GM12878 (cell line): ENCODE measurements around the gene FLOT1. TPM values are rescaled to one million over a fixed set of nuclear protein-coding genes. Genes with fewer than 3 reads are reported as not detected.
A peak's percentile ranks its signal among the peaks of the same experiment; 100 is the strongest.

Source experiments
- ATAC-seq: fragments of 200-7000 bp; cut with Tn5 transposase; 3 replicates; pipeline ENCODE4 v1.9.1; 2020; ENCODE audit warnings: mild to moderate bottlenecking, moderate library complexity
- BruUV-seq: library from RNA; stranded (reverse); fragments of 400-500 nt; replicated peaks from 2 replicates; lab custom pipeline; 2021; lab: Mats Ljungman, UMichigan
- CTCF ChIA-PET: fragments of 300-600 bp; sonication (Branson Sonifier 250); formaldehyde crosslinking; extraction: SDS; loops from one replicate; lab custom pipeline; 2021; ENCODE audit warnings: inconsistent platforms; lab: Yijun Ruan, JAX
- POLR2A ChIA-PET: fragments of 350-600 bp; formaldehyde crosslinking; extraction: SDS; loops from one replicate; lab custom pipeline; 2021; ENCODE audit warnings: inconsistent platforms; lab: Charles Lee
- RAD21 ChIA-PET: fragments of 300-600 bp; sonication (Branson Sonifier 250); formaldehyde crosslinking; loops from one replicate; lab custom pipeline; 2023; ENCODE audit warnings: antibody characterized with exemption; ENCODE audit not compliant: unreplicated experiment; lab: Charles Lee
- SMC1A ChIA-PET: fragments of 300-600 bp; sonication (Branson Sonifier 250); formaldehyde crosslinking; loops from one replicate; lab custom pipeline; 2023; ENCODE audit not compliant: unreplicated experiment, uncharacterized antibody; lab: Charles Lee
- DNase-seq: peaks from one replicate; pipeline ENCODE4 v3.0.0-alpha.2; 2011; ENCODE audit warnings: low read depth, low spot score
- FAIRE-seq: peaks from 3 replicates; lab custom pipeline; 2011; peaks lifted over from hg19 to GRCh38; lab: Jason Lieb, UNC
- H2AFZ ChIP-seq: 2 replicates; pipeline ENCODE4 v1.6.0; 2011; ENCODE audit warnings: low read depth, low read length, control low read depth; ENCODE audit not compliant: control insufficient read depth
- H3K27ac ChIP-seq: 2 replicates; pipeline ENCODE4 v1.5.1; 2011; ENCODE audit warnings: control low read depth; ENCODE audit not compliant: control insufficient read depth, insufficient read depth
- H3K27me3 ChIP-seq, 2 experiments: replicated peaks in 1 of 2; 2 replicates each; pipeline versions ENCODE4 v1.6.0 to v1.6.1; 2011; ENCODE audit warnings: low read length in 1 of 2; ENCODE audit not compliant: control insufficient read depth in 2 of 2, insufficient read depth in 2 of 2
- H3K36me3 ChIP-seq, 2 experiments: 2 replicates each; pipeline ENCODE4 v1.5.1; 2011; ENCODE audit warnings: low read length in 1 of 2; ENCODE audit not compliant: control insufficient read depth in 2 of 2, insufficient read depth in 2 of 2
- H3K4me1 ChIP-seq: 2 replicates; pipeline ENCODE4 v1.6.1; 2011; ENCODE audit warnings: mild to moderate bottlenecking, low read length, moderate library complexity, mixed read lengths; ENCODE audit not compliant: control insufficient read depth, insufficient read depth
- H3K4me2 ChIP-seq: 2 replicates; pipeline ENCODE4 v1.6.0; 2011; ENCODE audit warnings: control low read depth; ENCODE audit not compliant: control insufficient read depth, insufficient read depth
- H3K4me3 ChIP-seq: fragments of 200-600 bp; sonication (generic); 2 replicates; pipeline ENCODE4 v1.5.1; 2016
- H3K79me2 ChIP-seq: 2 replicates; pipeline ENCODE4 v1.6.0; 2011; ENCODE audit warnings: low read length; ENCODE audit not compliant: control insufficient read depth, insufficient read depth
- H3K9ac ChIP-seq: 2 replicates; pipeline ENCODE4 v1.8.0; 2011; ENCODE audit warnings: low read length, control low read depth, mixed read lengths; ENCODE audit not compliant: control insufficient read depth, insufficient read depth
- H3K9me3 ChIP-seq: replicated peaks from 3 replicates; pipeline ENCODE4 v1.5.1; 2011; ENCODE audit warnings: mild to moderate bottlenecking, low read length; ENCODE audit not compliant: control insufficient read depth, insufficient read depth
- H4K20me1 ChIP-seq: 2 replicates; pipeline ENCODE4 v1.6.0; 2011; ENCODE audit not compliant: control insufficient read depth, insufficient read depth
- BCL3 ChIP-seq: IDR thresholded peaks from 2 replicates; pipeline ENCODE4 v1.6.1; 2011; ENCODE audit warnings: borderline replicate concordance, low read depth, mild to moderate bottlenecking, moderate library complexity, low read length; ENCODE audit not compliant: insufficient read depth, poor library complexity, severe bottlenecking
- CHD4 ChIP-seq: fragments of 200-600 bp; sonication (generic); IDR thresholded peaks from 2 replicates; pipeline ENCODE4 v1.6.1; 2016; ENCODE audit warnings: mild to moderate bottlenecking
- CREM ChIP-seq: IDR thresholded peaks from 2 replicates; pipeline ENCODE4 v1.6.1; 2014; ENCODE audit warnings: antibody characterized with exemption, low read depth
- CTCF ChIP-seq, 3 experiments: IDR thresholded peaks in 2 of 3; conservative IDR thresholded peaks in 1 of 3; 2 replicates each; pipeline ENCODE4 v1.5.1; 2011; ENCODE audit warnings: low read depth in 3 of 3, low read length in 3 of 3, mild to moderate bottlenecking in 3 of 3, control low read depth in 2 of 3, moderate library complexity in 2 of 3, inconsistent platforms in 1 of 3, mixed read lengths in 1 of 3; ENCODE audit not compliant: control insufficient read depth in 2 of 3, insufficient read depth in 1 of 3; ENCODE audit errors: extremely low read depth in 1 of 3
- FOXM1 ChIP-seq: IDR thresholded peaks from 2 replicates; pipeline ENCODE4 v1.6.1; 2012; ENCODE audit warnings: low read depth, mild to moderate bottlenecking, inconsistent platforms, low read length, moderate library complexity
- MXI1 ChIP-seq: fragments of 150-350 bp; IDR thresholded peaks from 2 replicates; pipeline ENCODE4 v1.6.1; 2011; ENCODE audit warnings: low read depth, mild to moderate bottlenecking, inconsistent platforms, low read length, improper control_type of control experiment
- MYB ChIP-seq: fragments of 150-350 bp; IDR thresholded peaks from 2 replicates; pipeline ENCODE4 v1.6.1; 2014; ENCODE audit warnings: mild to moderate bottlenecking, low read depth, low read length, borderline replicate concordance
- NFIC ChIP-seq: IDR thresholded peaks from 2 replicates; pipeline ENCODE4 v1.6.1; 2012; ENCODE audit warnings: low read depth, mild to moderate bottlenecking, inconsistent platforms, low read length, moderate library complexity
- POLR2A ChIP-seq: IDR thresholded peaks from 2 replicates; pipeline ENCODE4 v1.6.1; 2011; ENCODE audit warnings: low read depth, mild to moderate bottlenecking, low read length
- RFX5 ChIP-seq: IDR thresholded peaks from 2 replicates; pipeline ENCODE4 v1.6.1; 2011; ENCODE audit warnings: low read depth, low read length, improper control_type of control experiment
- TBL1XR1 ChIP-seq: IDR thresholded peaks from 2 replicates; pipeline ENCODE4 v1.6.1; 2012; ENCODE audit warnings: low read depth, low read length, improper control_type of control experiment
- YY1 ChIP-seq: IDR thresholded peaks from 2 replicates; pipeline ENCODE4 v1.6.1; 2011; ENCODE audit warnings: low read depth, mild to moderate bottlenecking, low read length
- ZBTB11 ChIP-seq: fragments of 450-650 bp; formaldehyde crosslinking; IDR thresholded peaks from 2 replicates; pipeline ENCODE4 v1.5.0; 2022; ENCODE audit warnings: mild to moderate bottlenecking, missing genetic modification characterization
- WGBS: methylation state at CpG from one replicate; pipeline ENCODE4 v1.1.6; 2016; ENCODE audit warnings: low lambda C conversion rate; ENCODE audit not compliant: insufficient replicate concordance, insufficient coverage; ENCODE audit errors: missing lambda C conversion rate; 5-methylcytosine and 5-hydroxymethylcytosine counted together
- in situ Hi-C: fragments of 300-500 bp; cut with MboI; formaldehyde crosslinking; loops from 9 replicates; pipeline ENCODE4 v1.14.3; 2018; ENCODE audit warnings: mixed read lengths
- intact Hi-C: fragments of 100-400 bp; cut with micrococcal nuclease; formaldehyde crosslinking; loops from one replicate; pipeline ENCODE4 v1.14.2; 2022; ENCODE audit not compliant: unreplicated experiment
- polyA plus RNA-seq, 11 experiments: library from polyadenylated mRNA; depleted of rRNA in 4 of 11; unstranded in 6 of 11; stranded (reverse) in 5 of 11; fragments of >200 nt; fragmentation: Nextera tagmentation in 4 of 11; fragmentation: Illumina TruSeq in 1 of 11; extraction: Ambion mirVana in 4 of 11; extraction: Trizol in 1 of 11; gene quantifications; 1 replicate in 1 of 11; 2 replicates in 10 of 11; pipeline versions ENCODE4 v1.2.1 to v1.2.3, GENCODE V29; 2011 to 2016; ENCODE audit warnings: inconsistent platforms in 2 of 11, missing spikeins in 2 of 11, low read depth in 1 of 11
- total RNA-seq, 4 experiments: library from RNA; depleted of rRNA in 3 of 4; stranded (reverse); fragments of >200 nt in 3 of 4; fragmentation: Illumina TruSeq in 1 of 4; extraction: Trizol in 1 of 4; gene quantifications; 2 replicates each; pipeline versions ENCODE4 v1.2.1 to v1.2.3, GENCODE V29; 2013 to 2021
- TF ChIP-seq, protein P1 (sequence below): fragments of 450-650 bp; IDR thresholded peaks from 2 replicates; pipeline ENCODE4 v1.6.1; 2017; ENCODE audit warnings: mild to moderate bottlenecking, low read depth, inconsistent platforms; ENCODE audit not compliant: poor library complexity, severe bottlenecking

The FLOT1 gene
- total and polyA plus RNA-seq, 10 of the 15 experiments (the other 5 are each of a cell fraction or from before 2014, with no cell fraction given): 12.3 to 153 (median 112) TPM

DNA sequence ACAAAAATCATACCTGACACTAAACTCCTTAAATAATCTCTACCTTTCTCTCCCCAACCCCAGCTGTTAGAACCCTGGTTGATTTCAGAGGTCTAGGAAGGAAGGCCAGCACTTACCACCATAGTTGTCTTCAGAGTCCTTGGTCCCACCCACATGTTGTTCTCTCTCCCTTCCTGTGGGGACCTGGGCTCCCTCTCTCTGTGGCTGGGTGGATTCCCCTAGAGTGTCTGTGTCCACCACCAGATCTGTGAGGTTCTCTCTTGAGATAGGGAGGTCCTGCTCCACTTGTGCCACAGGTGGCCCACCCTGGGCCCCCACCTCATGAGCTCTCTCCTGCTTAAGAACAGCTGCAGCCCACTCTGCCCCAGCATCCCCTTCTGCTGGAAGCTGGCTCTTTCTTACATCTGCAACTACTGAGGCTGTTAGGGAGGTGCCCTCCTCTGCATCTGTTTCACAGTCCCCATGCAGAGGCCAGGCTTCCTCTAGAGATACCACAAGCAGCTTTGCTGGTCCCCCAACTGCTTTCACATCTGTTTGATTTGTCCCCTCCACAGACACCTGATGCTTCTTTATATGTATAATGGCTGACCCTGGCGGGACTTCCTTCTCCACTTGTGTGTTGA, 30.6 kb downstream of the FLOT1 start:
- no peak overlapping the region; the same call in 1 of the 2 replicates for H3K9ac ChIP-seq
- peak overlapping the region; percentile 45 for H3K4me2 ChIP-seq
- intact Hi-C loops: no loop called here
- ATAC-seq (peak; percentile 79), FAIRE-seq (no peak), DNase-seq (no peak)
- in situ Hi-C loops: no loop called here
- ChIA-PET POLR2A (interaction anchor here (0.5 to 2.9 kb wide), 7 partner anchors 9 to 121 kb away, joined by 4 to 10 read pairs (median 6); partner anchors contain the start of gene NRM), RAD21 (interaction anchor here (0.8 to 1.8 kb wide), 6 partner anchors 10 to 30 kb away, joined by 3 to 7 read pairs (median 4); partner anchors contain the start of gene NRM), SMC1A (interaction anchor here (0.7 to 1.5 kb wide), 10 partner anchors 15 to 38 kb away, joined by 3 to 6 read pairs (median 4); partner anchors contain the start of gene NRM), CTCF (interaction anchor here (0.7 to 2.8 kb wide), 6 partner anchors 10 to 98 kb away, joined by 3 to 18 read pairs (median 6); partner anchors contain the start of gene NRM)
- H4K20me1 ChIP-seq: no peaks in the 10 kb centered on the region
- no peaks in the 10 kb centered on the region for H3K9me3 ChIP-seq
- H3K4me1 ChIP-seq: peaks cover 32% of the 10 kb centered on the region
- peaks cover 7 to 11% of the 10 kb centered on the region in 2 experiments for H3K36me3 ChIP-seq
- peak overlapping the region; percentile 35 for H3K27ac ChIP-seq
- H3K79me2 ChIP-seq: peaks cover 13% of the 10 kb centered on the region
- WGBS: 0% methylated on average over 1 of the region's 1 CpG
- no peaks in the 10 kb centered on the region for H3K27me3 ChIP-seq
- H3K4me3 ChIP-seq: peak overlapping the region; percentile 0; the same call in 1 of the 2 replicates
- no TSS peak for BruUV-seq
- H2AFZ ChIP-seq: no peak overlapping the region
- TF ChIP-seq RFX5 (no peak), POLR2A (no peak), BCL3 (peak; percentile 30), TBL1XR1 (no peak), CTCF (IDR thresholded peaks at IDR 0.05 in 2 of 3, conservative IDR thresholded peaks at IDR 0.05 in 1 of 3; ENCODE audit: control insufficient read depth in 2 of 3, extremely low read depth in 1 of 3, insufficient read depth in 1 of 3, low read depth in 3 of 3, low read length in 3 of 3) (0 out of 6 replicates have a peak, but pooled peaks of 1 of the 3 experiments have one; percentile 9), CREM (0 out of 2 replicates have a peak, but pooled peaks have one; percentile 9), CHD4 (no peak), MXI1 (no peak), MYB (no peak), FOXM1 (no peak), NFIC (no peak), ZBTB11 (CRISPR knock-in tag) (no peak), YY1 (peak; percentile 46; the same call in 1 of the 2 replicates)
- TF ChIP-seq, protein P1, sequence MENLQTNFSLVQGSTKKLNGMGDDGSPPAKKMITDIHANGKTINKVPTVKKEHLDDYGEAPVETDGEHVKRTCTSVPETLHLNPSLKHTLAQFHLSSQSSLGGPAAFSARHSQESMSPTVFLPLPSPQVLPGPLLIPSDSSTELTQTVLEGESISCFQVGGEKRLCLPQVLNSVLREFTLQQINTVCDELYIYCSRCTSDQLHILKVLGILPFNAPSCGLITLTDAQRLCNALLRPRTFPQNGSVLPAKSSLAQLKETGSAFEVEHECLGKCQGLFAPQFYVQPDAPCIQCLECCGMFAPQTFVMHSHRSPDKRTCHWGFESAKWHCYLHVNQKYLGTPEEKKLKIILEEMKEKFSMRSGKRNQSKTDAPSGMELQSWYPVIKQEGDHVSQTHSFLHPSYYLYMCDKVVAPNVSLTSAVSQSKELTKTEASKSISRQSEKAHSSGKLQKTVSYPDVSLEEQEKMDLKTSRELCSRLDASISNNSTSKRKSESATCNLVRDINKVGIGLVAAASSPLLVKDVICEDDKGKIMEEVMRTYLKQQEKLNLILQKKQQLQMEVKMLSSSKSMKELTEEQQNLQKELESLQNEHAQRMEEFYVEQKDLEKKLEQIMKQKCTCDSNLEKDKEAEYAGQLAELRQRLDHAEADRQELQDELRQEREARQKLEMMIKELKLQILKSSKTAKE: no peak
